Endothelial cell of umbilical vein (primary cell): ENCODE data around the gene IGSF3. TPM values are rescaled to one million over a fixed set of nuclear protein-coding genes. Genes with fewer than 3 reads are reported as not detected.

Experiments used
- Bru-seq: library from RNA; stranded (reverse); fragments of 400-500 nt; gene quantifications from one replicate; lab custom pipeline; 2021; lab: Mats Ljungman, UMichigan
- BruChase-seq, 2 experiments: library from RNA; stranded (reverse); fragments of 400-500 nt; gene quantifications; one replicate each; lab custom pipeline; 2021; lab: Mats Ljungman, UMichigan
- BruUV-seq: library from RNA; stranded (reverse); fragments of 400-500 nt; replicated peaks from 2 replicates; lab custom pipeline; 2021; lab: Mats Ljungman, UMichigan
- CTCF ChIA-PET: fragments of 300-600, 350-600 bp; sonication (Branson Sonifier 250); formaldehyde crosslinking; loops from one replicate; lab custom pipeline; 2021; ENCODE audit warnings: antibody characterized with exemption, inconsistent platforms; lab: Charles Lee
- POLR2A ChIA-PET: fragments of 300-600, 350-600 bp; sonication (Branson Sonifier 250); formaldehyde crosslinking; loops from one replicate; lab custom pipeline; 2021; ENCODE audit warnings: antibody characterized with exemption, inconsistent platforms; lab: Charles Lee
- DNase-seq: peaks from one replicate; pipeline ENCODE4 v3.0.0-alpha.2; 2011; ENCODE audit warnings: low read depth, low spot score
- FAIRE-seq: peaks from 2 replicates; lab custom pipeline; 2011; peaks lifted over from hg19 to GRCh38; lab: Jason Lieb, UNC
- H2AFZ ChIP-seq: 2 replicates; pipeline ENCODE4 v1.6.0; 2012; ENCODE audit warnings: low read depth, low read length, control low read depth, inconsistent platforms
- H3K27ac ChIP-seq: 2 replicates; pipeline ENCODE4 v1.5.1; 2011; ENCODE audit warnings: low read depth, mild to moderate bottlenecking, control low read depth, low read length, moderate library complexity; ENCODE audit not compliant: insufficient read depth
- H3K27me3 ChIP-seq, 2 experiments: 2 replicates each; pipeline versions ENCODE4 v1.6.0 to v1.6.1; 2011; ENCODE audit warnings: low read length in 2 of 2, mixed read lengths in 1 of 2; ENCODE audit not compliant: control insufficient read depth in 2 of 2, insufficient read depth in 2 of 2
- H3K36me3 ChIP-seq, 2 experiments: 2 replicates in 1 of 2; 3 replicates in 1 of 2; pipeline ENCODE4 v1.5.1; 2011; ENCODE audit warnings: low read length in 2 of 2, mild to moderate bottlenecking in 1 of 2, moderate library complexity in 1 of 2; ENCODE audit not compliant: control insufficient read depth in 2 of 2, insufficient read depth in 2 of 2; ENCODE audit errors: extremely low read depth in 1 of 2
- H3K4me1 ChIP-seq: 3 replicates; pipeline ENCODE4 v1.5.1; 2011; ENCODE audit warnings: mild to moderate bottlenecking, low read length; ENCODE audit not compliant: control insufficient read depth, insufficient read depth; ENCODE audit errors: extremely low read depth
- H3K4me2 ChIP-seq: 2 replicates; pipeline ENCODE4 v1.6.1; 2011; ENCODE audit warnings: low read length, control low read depth, mixed read lengths; ENCODE audit not compliant: insufficient read depth
- H3K4me3 ChIP-seq, 3 experiments: fragments of 200-600 bp in 1 of 3; sonication (generic), shearing (Covaris generic) in 1 of 3; replicated peaks in 1 of 3; 2 replicates each; pipeline ENCODE4 v1.5.1; 2011 to 2016; ENCODE audit warnings: control low read depth in 3 of 3, low read length in 3 of 3, mild to moderate bottlenecking in 2 of 3, inconsistent platforms in 1 of 3, low read depth in 1 of 3, moderate library complexity in 1 of 3; ENCODE audit not compliant: insufficient read depth in 1 of 3
- H3K79me2 ChIP-seq: 2 replicates; pipeline ENCODE4 v1.6.0; 2012; ENCODE audit warnings: low read length, inconsistent platforms; ENCODE audit not compliant: control insufficient read depth, insufficient read depth
- H3K9ac ChIP-seq: replicated peaks from 2 replicates; pipeline ENCODE3; 2011; ENCODE audit warnings: low read length, control low read depth; ENCODE audit not compliant: insufficient read depth; ENCODE audit errors: extremely low read depth
- H3K9me1 ChIP-seq: replicated peaks from 3 replicates; pipeline ENCODE4 v1.6.0; 2011; ENCODE audit warnings: mild to moderate bottlenecking, low read length; ENCODE audit not compliant: control insufficient read depth, insufficient read depth; ENCODE audit errors: extremely low read depth
- H3K9me3 ChIP-seq: replicated peaks from 2 replicates; pipeline ENCODE4 v1.5.1; 2012; ENCODE audit warnings: low read length, inconsistent platforms; ENCODE audit not compliant: control insufficient read depth, insufficient read depth
- H4K20me1 ChIP-seq: replicated peaks from 2 replicates; pipeline ENCODE3; 2011; ENCODE audit warnings: mild to moderate bottlenecking, low read length; ENCODE audit not compliant: control insufficient read depth, insufficient read depth; ENCODE audit errors: extremely low read depth
- CTCF ChIP-seq, 2 donors: IDR thresholded peaks; 1 replicate in 1 of 2; 2 replicates in 1 of 2; pipeline ENCODE4 v1.5.1; 2011; ENCODE audit warnings: low read length in 2 of 2, mild to moderate bottlenecking in 2 of 2, moderate library complexity in 2 of 2, control low read depth in 1 of 2, inconsistent platforms in 1 of 2, low read depth in 1 of 2; ENCODE audit not compliant: insufficient read depth in 1 of 2; ENCODE audit errors: extremely low read depth in 1 of 2
- EZH2 ChIP-seq: IDR thresholded peaks from 2 replicates; pipeline ENCODE4 v1.6.1; 2012; ENCODE audit warnings: borderline replicate concordance, low read depth, mild to moderate bottlenecking, moderate library complexity, low read length, inconsistent platforms; ENCODE audit not compliant: severe bottlenecking
- FOS ChIP-seq: IDR thresholded peaks from 2 replicates; pipeline ENCODE4 v1.6.1; 2011; ENCODE audit warnings: mild to moderate bottlenecking, low read length, moderate library complexity, borderline replicate concordance; ENCODE audit not compliant: insufficient read depth
- GATA2 ChIP-seq: IDR thresholded peaks from 2 replicates; pipeline ENCODE4 v1.7.0; 2011; ENCODE audit warnings: low read depth, mild to moderate bottlenecking, moderate library complexity, mixed read lengths, low read length; ENCODE audit not compliant: insufficient read length, insufficient read depth
- JUN ChIP-seq: IDR thresholded peaks from 2 replicates; pipeline ENCODE4 v1.6.1; 2011; ENCODE audit warnings: borderline replicate concordance, low read depth; ENCODE audit not compliant: insufficient read length, insufficient read depth
- POLR2A ChIP-seq: IDR thresholded peaks from 2 replicates; pipeline ENCODE4 v1.6.1; 2012; ENCODE audit warnings: low read depth, mild to moderate bottlenecking, control low read depth, low read length
- POLR2AphosphoS5 ChIP-seq: IDR thresholded peaks from 2 replicates; pipeline ENCODE4 v1.6.1; 2012; ENCODE audit warnings: low read depth, mild to moderate bottlenecking, control low read depth, low read length, moderate library complexity; ENCODE audit not compliant: insufficient read depth
- dilution Hi-C: fragments of 300-500 bp; cut with MboI; formaldehyde crosslinking; loops from one replicate; pipeline ENCODE4 v1.15.0; 2019; ENCODE audit warnings: low sequenced_read_pairs; ENCODE audit not compliant: extremely low pct_ligation_motif_present
- intact Hi-C: fragments of 100-400 bp; cut with micrococcal nuclease; formaldehyde crosslinking; loops from one replicate; pipeline ENCODE4 v1.10.0; 2022
- long read RNA-seq: library from polyadenylated mRNA; stranded (forward); transcript quantifications from one replicate; pipeline ENCODE4 v2.0.0, GENCODE V29; 2021
- polyA minus RNA-seq, 3 experiments: library from RNA; depleted of rRNA, polyadenylated mRNA; stranded (reverse); fragments of >200 nt; gene quantifications; 1 replicate in 1 of 3; 2 replicates in 2 of 3; pipeline ENCODE4 v1.2.3, GENCODE V29; 2011
- polyA plus RNA-seq, 4 experiments: library from polyadenylated mRNA; depleted of rRNA in 3 of 4; stranded (reverse) in 3 of 4; unstranded in 1 of 4; fragments of >200 nt; gene quantifications; 2 replicates each; pipeline versions ENCODE4 v1.2.1 to v1.2.3, GENCODE V29; 2011 to 2012; ENCODE audit warnings: missing spikeins in 1 of 4
- total RNA-seq: library from RNA; stranded (reverse); gene quantifications from 2 replicates; pipeline ENCODE4 v1.2.3, GENCODE V29; 2021

The IGSF3 gene
- 0.76 and 2.2 TPM in 2 replicates for total RNA-seq
- 0.63 and 0.64 TPM in 2 replicates for polyA plus RNA-seq
- 0.44 and 0.62 TPM in 2 replicates for polyA plus RNA-seq (2011; cell fraction: cytosol; rRNA removed)
- 0.27 and 0.43 TPM in 2 replicates for polyA plus RNA-seq (2011; cell fraction: nucleus; rRNA removed)
- 0.39 and 1.5 TPM in 2 replicates for polyA plus RNA-seq (2012)
- polyA minus RNA-seq = 0.95 and 1.3 TPM in 2 replicates
- polyA minus RNA-seq (2011; cell fraction: cytosol; rRNA and poly(A)+ RNA removed) = 5.2 TPM
- 0.48 and 0.58 TPM in 2 replicates for polyA minus RNA-seq (2011; cell fraction: nucleus; rRNA and poly(A)+ RNA removed)
- Bru-seq, nascent RNA = percentile 21 among the genes with signal in this experiment
- percentile 14 among the genes with signal in this experiment for BruChase-seq, experiment 1, labeled RNA remaining after a 6-hour chase
- BruChase-seq, experiment 2, labeled RNA remaining after a 2-hour chase = percentile 9 among the genes with signal in this experiment
- long read RNA-seq, partial matches to known transcripts = 1 of 1 reads
- long read RNA-seq, other reads (novel, unspliced or antisense) = 0 of 1 reads

GRCh38 chr1:116667575-116668105, at the start of gene IGSF3:
Gene IGSF3 (minus strand): TSS chr1:116667733. CDS start chr1:116666326, 1,407 bp downstream.
- intact Hi-C loops = loop anchor here (10.0 kb wide), 1 partner anchor 53 kb away; no protein-coding TSS in a partner anchor
- H3K9ac ChIP-seq = no peak within 1 kb of the TSS
- no peak for FAIRE-seq
- CTCF ChIA-PET = interaction anchor here (0.7 to 1.3 kb wide), 2 partner anchors 93 to 400 kb away, joined by 3 to 6 read pairs; no protein-coding TSS in a partner anchor
- H3K9me3 ChIP-seq = no peaks in the 10 kb centered on the region
- POLR2A ChIA-PET = no interaction called here
- H3K9me1 ChIP-seq = no peaks in the 10 kb centered on the region
- H3K4me2 ChIP-seq = peak within 1 kb of the TSS; percentile 48
- no peaks in the 10 kb centered on the region for H4K20me1 ChIP-seq
- BruUV-seq = no TSS peak
- H3K79me2 ChIP-seq = no peaks in the 10 kb centered on the region
- no peaks in the 10 kb centered on the region for H3K36me3 ChIP-seq
- H3K4me1 ChIP-seq = peaks cover 2% of the 10 kb centered on the region
- peak within 1 kb of the TSS; percentile 73 for H2AFZ ChIP-seq
- peak; percentile 32 for DNase-seq
- H3K27me3 ChIP-seq = peaks cover 28 to 30% of the 10 kb centered on the region in 2 experiments
- H3K4me3 ChIP-seq = peak within 1 kb of the TSS; percentile 44 to 59 (median 48)
- dilution Hi-C loops = no loop called here
- H3K27ac ChIP-seq = no peak within 1 kb of the TSS
- TF ChIP-seq FOS (no peak), GATA2 (no peak), JUN (no peak), POLR2AphosphoS5 (no peak), EZH2 (no peak), POLR2A (no peak), CTCF (IDR thresholded peaks at IDR 0.05; ENCODE audit: extremely low read depth in 1 of 2, insufficient read depth in 1 of 2, low read depth in 1 of 2, low read length in 2 of 2) (no peak)
